ENCODE data around the gene CCDC3. TPM values are rescaled to one million over a fixed set of nuclear protein-coding genes. Genes with fewer than 3 reads are reported as not detected.

The CCDC3 gene
- polyA plus RNA-seq, 3 donors = 3.4 to 51.9 (median 21.1) TPM

DNA sequence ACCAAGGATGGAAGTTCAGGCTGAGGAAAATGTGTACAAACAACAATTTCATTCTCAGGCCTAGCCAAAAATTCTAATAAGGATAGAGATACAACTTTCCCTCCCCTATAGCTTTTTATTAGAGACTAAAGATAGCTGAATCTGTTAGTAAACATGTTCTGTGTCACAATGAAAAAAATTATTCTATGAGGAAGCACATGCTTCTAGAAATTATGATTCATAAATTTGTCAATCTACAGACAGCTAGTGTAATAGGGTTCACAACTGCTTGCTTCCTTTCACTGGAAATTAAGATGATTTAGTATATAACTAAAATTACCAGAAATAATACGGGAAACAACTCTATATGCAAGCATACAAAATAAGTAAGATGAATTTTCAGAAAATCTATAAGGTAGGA is 56.6 kb downstream of the CCDC3 start:
- WGBS, 3 donors = 74 to 93% (median 88%) methylated on average over 1 of the region's 1 CpG

DNA sequence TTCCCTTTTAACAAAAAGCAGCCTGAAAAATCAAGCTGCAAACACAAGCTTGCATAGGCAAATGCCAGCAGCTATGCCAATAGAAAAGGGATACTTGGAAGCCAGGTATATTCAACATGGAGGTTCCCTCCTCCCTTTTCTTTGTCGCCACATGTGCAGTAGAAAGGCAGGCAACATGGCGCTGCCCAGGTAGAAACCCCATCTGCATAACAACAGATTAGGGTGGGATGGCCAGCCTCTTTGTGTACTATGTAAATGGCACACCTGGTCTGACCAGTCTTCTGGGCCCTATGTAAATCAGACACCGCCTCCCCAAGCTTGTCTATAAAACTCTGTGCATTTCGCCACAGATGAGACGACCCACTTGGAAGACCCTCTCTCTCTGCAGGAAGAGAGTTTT is 58.1 kb downstream of the CCDC3 start:
- no peak overlapping the region for H3K27ac ChIP-seq (ENCODE audit: low read depth, low read length)
- 83 to 96% (median 86%) methylated on average over 5 of the region's 5 CpGs for WGBS, 3 donors

More for the DNA sequence above, 56.6 kb downstream of the CCDC3 start:
- H3K27ac ChIP-seq (ENCODE audit: low read depth, low read length) = no peak overlapping the region

DNA sequence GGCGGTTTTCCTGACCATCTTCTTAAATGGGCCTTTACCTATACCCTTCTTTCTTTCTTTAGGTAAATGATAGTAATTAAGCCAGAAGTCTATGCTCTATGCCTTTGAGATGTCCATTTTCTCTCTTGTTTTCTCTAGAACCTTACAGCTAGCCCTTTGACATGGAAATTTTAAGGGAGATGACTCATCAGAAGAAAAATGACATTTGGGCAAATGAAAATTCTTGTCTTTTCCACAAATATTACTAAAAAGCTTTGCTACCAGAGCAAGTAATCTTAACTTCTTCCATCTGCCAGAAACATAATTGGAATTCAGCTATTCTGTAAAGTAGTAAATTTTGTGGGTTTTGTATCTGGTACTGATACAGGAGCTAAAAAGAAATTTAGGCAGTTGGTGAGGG is 59.5 kb downstream of the CCDC3 start:
- 98 to 100% (median 100%) methylated on average over 1 of the region's 1 CpG for WGBS, 3 donors
- no peak overlapping the region for H3K27ac ChIP-seq (ENCODE audit: low read depth, low read length)

DNA sequence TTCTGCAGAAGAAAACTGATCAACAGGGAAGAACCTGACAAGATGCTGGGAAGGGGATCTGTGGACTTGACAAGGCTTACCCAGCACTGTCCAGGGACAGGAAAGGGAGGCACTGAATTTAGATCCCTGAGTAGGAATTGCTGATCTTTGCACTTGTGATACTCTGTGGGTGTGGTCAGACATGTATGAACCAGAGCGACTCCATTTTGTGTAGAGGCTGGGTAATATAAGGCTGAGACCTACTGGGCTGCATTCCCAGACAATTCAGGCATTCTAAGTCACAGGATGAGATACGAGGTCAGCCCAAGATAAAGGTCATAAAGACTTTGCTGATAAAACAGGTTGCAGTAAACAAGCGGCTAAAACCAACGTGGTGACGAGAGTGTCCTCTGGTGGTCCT is 60.7 kb downstream of the CCDC3 start:
- 67 to 78% (median 75%) methylated on average over 5 of the region's 5 CpGs for WGBS, 3 donors
- H3K27ac ChIP-seq (ENCODE audit: low read depth, low read length) = no peak overlapping the region

DNA sequence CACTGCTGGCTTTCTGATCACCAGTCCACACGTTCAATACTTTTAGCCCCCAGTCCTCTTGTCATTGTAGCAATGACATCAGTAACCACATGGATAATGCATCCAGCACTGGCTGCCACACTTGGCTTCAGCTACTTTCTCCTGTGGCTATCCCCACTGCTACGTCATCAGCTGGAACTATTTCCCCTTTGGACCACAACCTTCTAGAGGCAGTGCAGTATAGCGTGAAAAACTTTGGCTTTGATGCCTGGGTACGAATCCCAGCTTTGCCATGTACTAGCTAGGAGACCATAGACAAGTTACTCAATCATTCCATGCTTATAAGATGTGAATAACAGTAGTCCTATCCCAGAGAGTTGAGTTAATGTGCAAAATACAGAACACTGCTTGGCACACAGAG is 63.2 kb downstream of the CCDC3 start:
- 51 to 57% (median 54%) methylated on average over 4 of the region's 4 CpGs for WGBS, 3 donors
- no peak overlapping the region for H3K27ac ChIP-seq (ENCODE audit: low read depth, low read length)

DNA sequence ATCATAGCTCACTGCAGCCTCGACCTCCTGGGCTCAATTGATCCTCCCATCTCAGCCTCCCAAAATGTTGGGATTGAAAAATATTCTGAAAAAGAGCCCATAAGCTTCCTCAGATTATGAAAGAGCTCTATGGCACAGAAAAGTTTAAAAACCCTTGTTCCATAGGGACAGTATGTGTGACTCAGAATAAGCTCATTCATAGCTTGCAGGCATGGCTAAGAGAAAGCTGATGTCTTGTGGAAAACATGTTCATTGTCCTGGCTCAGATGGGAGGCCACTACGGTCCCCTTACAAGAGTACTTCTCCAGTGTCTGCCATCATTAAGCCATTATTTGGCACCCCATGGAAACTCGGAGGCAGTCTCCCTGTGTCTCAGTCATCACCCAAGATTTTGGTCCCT is 64.0 kb downstream of the CCDC3 start:
- H3K27ac ChIP-seq (ENCODE audit: low read depth, low read length) = no peak overlapping the region
- 78 to 85% (median 80%) methylated on average over 3 of the region's 3 CpGs for WGBS, 3 donors

DNA sequence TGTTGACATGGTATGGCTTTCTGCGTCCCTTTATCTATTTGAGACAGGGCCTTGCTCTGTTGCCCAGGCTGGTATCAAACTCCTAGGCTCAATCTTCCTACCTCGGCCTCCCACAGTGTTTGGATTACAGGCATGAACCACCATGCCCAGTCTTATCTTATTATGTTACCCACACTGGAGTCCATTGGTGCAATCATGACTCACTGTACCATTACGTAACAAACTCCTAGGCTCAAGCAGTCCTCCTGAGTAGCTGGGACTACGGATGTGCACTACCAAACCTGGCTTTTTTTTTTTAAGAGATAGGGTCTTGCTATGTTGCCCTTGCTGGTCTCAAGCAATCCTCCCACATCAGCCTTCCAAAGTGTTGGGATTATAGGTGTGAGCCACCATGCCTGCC is 66.7 kb downstream of the CCDC3 start:
- H3K27ac ChIP-seq (ENCODE audit: low read depth, low read length) = no peak overlapping the region
- WGBS, 3 donors = 83 to 93% (median 87%) methylated on average over 4 of the region's 4 CpGs

DNA sequence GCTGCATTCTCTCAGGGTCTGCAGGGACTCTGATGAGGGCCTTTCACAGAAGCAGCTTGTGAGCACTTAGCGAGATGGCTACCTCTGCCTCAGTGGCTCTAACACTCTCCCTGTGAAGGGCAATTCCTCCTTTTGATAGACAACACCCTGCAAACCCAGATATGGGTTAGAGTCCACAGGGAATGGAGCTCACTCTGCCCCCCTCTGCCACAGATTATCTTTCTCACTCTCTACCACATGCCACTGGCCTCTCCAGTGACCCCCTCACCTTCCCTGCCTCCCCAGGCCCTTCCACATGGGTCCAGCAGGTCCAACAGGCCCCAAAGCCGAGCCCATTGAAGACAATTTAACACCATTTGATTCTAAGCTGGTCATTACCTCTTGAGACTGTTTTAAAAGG is 72.1 kb downstream of the CCDC3 start:
- no peak overlapping the region for H3K27ac ChIP-seq (ENCODE audit: low read depth, low read length)
- WGBS, 3 donors = 78 to 83% (median 81%) methylated on average over 2 of the region's 2 CpGs

DNA sequence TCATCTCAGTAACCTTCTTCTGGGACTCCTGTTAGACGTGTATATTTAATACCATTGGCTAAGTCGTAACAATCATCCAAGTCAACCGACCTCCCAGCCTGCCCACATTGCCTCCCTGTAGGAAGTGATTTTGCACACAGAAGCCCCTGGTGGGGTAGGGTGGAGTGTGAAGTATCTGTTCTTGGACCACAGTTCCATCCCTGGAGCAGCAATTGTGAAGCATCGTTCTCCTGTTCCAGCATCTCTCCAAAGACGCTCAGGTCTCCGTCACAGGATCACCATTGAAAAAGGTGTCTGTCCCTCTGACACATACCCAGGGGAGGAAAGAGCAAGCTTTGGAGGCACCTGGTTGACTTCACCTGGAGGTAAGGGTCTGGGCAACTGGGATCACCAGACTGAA is 72.9 kb downstream of the CCDC3 start:
- no peak overlapping the region for H3K27ac ChIP-seq (ENCODE audit: low read depth, low read length)
- WGBS, 3 donors = 86 to 94% (median 94%) methylated on average over 6 of the region's 6 CpGs

DNA sequence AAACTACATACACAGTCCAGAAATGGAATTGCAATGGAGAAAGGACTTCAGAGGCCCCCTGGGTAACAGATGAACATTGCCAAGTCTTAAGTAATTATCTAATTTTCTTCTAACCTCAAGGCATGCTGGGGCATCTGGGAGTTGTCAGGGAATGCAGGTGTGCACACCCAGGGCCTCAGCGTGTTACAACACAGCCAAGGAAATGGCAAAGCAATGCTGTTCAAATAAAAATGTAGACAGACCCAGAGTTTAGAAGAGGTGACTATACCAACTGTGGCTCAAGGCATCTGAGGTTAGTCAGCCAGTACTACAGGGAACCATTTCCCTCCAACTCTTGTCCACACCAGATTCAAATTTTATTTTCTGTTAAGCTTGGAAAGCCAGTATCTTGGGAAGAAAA is 73.6 kb downstream of the CCDC3 start:
- H3K27ac ChIP-seq (ENCODE audit: low read depth, low read length) = no peak overlapping the region
- WGBS, 3 donors = 75 to 86% (median 80%) methylated on average over 1 of the region's 1 CpG

DNA sequence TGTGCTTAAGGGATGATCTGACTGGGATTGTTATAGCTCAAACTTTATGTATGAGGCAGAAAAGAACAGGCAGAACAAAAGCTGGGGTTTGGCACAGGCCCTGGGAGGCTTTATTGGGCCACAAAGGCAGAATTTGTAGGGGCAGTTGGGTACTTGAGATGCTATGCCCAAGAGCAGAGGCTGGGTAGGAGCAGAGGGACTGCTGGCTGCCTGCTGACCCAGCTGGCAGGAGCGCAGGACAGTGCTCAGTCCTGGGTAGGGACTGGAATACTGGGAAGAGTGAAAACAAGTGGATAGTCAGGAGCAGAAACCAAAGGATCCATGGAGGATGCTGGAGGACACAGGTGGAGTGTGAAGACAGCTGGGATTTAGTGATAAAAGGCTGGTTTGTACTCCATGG is 75.7 kb downstream of the CCDC3 start:
- WGBS, 3 donors = 96 to 100% (median 100%) methylated on average over 1 of the region's 1 CpG

DNA sequence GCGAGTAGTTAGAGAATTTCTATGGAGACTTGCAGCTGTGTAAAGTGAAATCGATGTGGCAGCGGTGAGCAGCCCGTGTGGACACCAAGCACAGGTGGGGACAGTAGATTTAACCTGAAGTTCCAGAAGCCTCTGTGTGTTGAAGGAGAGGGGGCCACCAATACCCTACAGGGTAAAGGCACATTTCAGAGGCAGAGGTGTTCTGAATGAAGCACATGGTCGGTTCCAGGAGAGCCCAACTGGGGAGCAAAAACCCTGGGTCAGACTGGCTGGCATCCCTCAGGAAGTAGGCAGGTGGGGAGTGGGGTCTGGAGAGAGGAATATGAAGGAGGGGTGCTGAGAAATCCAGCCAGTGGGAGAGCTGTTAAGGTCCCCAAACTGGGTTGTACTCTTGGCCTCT is 76.6 kb downstream of the CCDC3 start:
- no peak overlapping the region for H3K27ac ChIP-seq (ENCODE audit: low read depth, low read length)
- WGBS, 3 donors = 91 to 94% (median 92%) methylated on average over 5 of the region's 5 CpGs

More for the DNA sequence above, 75.7 kb downstream of the CCDC3 start:
- H3K27ac ChIP-seq (ENCODE audit: low read depth, low read length) = no peak overlapping the region

DNA sequence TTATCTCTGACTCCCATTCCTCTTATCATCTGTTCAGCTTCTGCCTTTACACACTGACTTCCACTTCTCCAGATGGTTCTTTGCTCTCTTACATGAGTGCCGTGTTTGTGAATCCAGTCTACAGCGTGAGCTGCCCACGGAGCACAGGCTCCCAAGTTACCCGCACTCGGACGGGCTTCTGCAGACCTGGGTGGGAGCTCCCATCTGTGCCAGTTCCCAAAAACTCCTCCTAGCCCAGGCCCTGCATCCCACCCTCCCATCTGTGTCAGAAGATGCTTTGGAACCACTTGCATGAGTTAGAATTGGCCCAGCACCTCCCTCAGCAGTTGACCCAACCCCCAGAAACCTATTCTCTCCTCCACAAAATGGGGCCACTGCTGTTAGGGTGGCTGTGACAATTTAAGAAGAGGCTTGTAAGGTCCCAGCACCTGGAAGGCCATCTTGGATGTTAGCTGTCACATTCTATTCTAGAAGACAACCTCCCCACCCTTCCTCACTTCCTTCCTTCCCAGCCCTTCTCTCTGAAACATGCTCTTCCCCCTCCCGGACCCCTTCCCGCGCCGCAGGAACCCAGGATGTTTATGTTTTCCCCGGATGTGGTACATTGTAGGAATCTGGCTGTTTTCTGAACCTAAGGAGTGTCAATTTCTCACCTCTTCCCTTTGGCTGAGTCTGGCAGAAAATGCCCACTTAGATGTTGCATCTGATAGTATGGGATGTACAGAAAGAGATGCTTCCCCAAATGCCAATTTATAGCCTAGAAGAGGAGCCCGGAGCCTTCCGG is 79.2 kb downstream of the CCDC3 start:
- WGBS, 3 donors = 70 to 83% (median 75%) methylated on average over 13 of the region's 13 CpGs
- no peak overlapping the region for H3K27ac ChIP-seq (ENCODE audit: low read depth, low read length)

DNA sequence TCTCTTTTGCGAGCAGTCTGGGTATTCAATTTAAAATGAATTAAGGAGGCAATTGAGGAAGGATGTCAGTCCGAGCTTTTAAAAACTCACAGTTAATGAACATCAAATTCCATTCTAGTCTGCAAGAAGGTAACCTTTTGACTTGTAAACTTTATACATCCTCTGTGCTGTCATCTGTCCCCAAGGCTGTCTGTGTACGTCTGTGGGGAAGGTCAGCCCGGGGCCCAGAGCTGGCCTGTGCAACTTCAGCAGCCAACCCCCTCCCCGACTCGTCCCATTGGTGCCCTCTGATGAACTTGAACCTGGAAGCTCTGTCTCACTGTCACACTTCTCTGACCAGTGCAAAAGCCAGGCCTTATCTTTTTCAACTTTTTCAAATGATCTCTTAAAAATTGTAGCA is 80.3 kb downstream of the CCDC3 start:
- H3K27ac ChIP-seq (ENCODE audit: low read depth, low read length) = no peak overlapping the region
- 47 to 64% (median 51%) methylated on average over 6 of the region's 6 CpGs for WGBS, 3 donors

DNA sequence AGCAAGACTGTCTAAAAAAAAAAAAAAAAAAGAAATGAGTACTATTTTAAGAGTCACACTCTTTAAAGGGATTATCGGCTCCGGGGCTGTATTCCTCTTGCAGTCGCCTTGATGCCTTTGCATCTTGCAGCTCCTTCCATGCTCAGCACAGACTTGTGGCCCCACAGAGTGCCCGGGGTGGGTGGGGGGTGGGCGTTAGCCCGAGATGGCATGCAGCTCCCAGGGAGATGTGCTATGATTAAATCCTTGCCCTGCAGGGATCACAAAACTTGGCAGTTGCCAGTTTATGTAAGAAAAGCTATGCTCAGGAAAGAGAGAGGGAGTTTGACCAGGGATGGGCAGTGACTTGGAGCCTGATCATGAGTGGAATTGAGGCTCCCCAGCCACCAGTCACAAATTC is 81.9 kb downstream of the CCDC3 start:
- WGBS, 3 donors = 71 to 72% (median 71%) methylated on average over 6 of the region's 6 CpGs
- H3K27ac ChIP-seq (ENCODE audit: low read depth, low read length) = no peak overlapping the region

DNA sequence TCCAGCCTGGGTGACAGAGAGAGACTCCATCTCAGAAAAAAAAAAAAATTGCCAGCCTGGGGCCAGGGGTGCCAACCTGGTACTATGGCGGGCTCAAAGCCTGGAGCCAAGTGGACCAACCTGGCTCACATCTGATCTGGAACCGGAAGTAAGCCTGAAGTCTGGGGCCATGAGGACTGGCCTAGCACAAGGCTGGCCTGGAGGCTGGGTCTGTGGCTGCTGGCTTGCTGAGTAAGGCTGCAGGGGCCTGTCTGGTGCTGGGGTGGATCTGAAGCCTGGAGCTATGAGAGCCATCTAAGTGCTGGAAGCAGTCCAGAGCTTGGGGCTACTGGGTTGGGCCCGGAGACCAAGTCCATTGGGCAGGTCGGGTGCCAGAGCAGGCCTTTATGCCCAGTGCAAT is 84.9 kb downstream of the CCDC3 start:
- 89 to 91% (median 90%) methylated on average over 4 of the region's 4 CpGs for WGBS, 3 donors
- H3K27ac ChIP-seq (ENCODE audit: low read depth, low read length) = no peak overlapping the region

DNA sequence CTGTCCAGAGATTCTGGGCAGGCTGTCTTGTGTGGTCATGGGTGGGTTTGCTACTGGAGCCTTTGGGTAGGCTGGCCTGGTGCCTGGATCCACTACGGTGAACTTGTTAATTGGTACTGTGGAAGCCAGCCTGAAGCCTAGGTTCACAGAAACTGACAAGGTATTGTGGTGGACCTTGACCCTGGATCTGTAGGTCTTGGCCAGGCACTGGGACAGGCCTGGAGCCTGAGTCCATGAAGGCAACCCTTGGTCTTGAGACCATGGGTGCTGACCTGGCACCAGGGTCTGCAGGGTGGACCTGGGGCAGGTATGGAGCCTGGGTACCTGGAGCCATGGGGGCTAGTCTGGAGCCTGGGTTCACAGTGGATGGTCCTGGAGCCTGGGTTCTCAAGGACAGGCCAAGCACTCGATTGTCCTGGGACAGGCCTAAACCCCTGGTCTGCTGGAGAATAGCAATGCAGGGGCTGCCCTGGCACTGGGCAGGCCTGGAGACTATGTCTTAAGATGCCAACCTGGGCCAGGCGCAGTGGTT is 85.8 kb downstream of the CCDC3 start:
- WGBS, 3 donors = 94 to 96% (median 94%) methylated on average over 3 of the region's 3 CpGs
- H3K27ac ChIP-seq (ENCODE audit: low read depth, low read length) = no peak overlapping the region

DNA sequence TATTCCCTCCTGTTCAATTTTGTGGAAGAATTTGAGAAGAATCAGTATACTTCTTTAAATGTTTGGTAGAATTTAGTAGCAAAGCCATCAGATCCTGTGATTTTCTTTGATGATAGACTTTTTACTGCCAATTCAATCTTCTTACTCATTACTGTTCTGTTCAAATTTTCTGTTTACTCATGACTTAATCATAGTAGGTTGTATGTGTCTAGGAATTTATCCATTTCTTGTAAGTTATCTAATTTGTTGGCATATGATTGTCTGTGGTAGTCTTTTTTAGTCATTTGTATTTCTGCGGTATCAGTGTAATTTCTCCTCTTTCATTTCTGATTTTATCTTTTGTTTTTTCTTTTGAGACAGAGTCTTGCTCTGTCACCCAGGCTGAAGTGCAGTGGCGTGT is 87.4 kb downstream of the CCDC3 start:
- H3K27ac ChIP-seq (ENCODE audit: low read depth, low read length) = no peak overlapping the region
- WGBS, 3 donors = 81 to 91% (median 90%) methylated on average over 2 of the region's 2 CpGs

DNA sequence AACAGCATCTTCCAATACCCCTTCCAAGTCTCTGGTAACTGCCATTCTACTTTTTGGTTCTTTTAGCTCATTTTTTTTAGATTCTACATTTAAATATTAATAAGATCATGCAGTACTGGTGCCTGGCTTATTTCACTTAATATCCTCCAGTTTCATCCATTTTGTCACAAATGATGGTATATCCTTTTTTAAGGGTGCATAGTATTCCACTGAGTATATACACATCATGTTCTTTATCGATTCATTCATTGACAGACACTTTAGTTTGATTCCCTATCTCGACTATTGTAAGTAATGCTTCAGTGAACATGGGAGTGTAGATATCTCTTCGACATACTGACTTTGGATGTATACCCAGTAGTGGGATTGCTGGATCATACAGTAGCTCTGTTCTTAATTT is 89.7 kb downstream of the CCDC3 start:
- WGBS, 3 donors = 85 to 91% (median 86%) methylated on average over 3 of the region's 3 CpGs
- no peak overlapping the region for H3K27ac ChIP-seq (ENCODE audit: low read depth, low read length)

DNA sequence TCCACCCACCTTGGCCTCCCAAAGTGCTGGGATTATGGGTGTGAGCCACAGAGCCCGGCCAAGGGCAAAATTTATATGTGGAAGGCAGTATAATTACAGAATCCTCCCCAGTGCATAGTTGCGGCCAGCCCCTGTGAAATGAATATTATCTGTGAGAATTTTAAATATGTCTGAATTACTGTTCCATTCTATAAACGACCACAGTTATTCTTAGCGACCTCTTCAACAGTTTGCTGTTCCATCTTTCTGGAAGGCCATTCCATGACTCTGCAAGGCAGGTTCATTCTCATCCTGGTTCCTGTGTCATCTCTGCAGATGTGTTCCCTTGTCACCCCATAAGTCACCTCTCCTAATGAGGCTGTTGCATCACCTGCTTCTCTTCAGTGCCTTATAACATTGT is 90.7 kb downstream of the CCDC3 start:
- 86 to 91% (median 87%) methylated on average over 4 of the region's 4 CpGs for WGBS, 3 donors

More for the DNA sequence above, 90.7 kb downstream of the CCDC3 start:
- H3K27ac ChIP-seq (ENCODE audit: low read depth, low read length) = no peak overlapping the region
